HEK293 (cell line): ENCODE results near the gene RMDN3.

Source experiments
- BCL11A ChIP-seq: fragments of 450-650 bp; formaldehyde crosslinking; IDR thresholded peaks from 2 replicates; pipeline ENCODE4 v1.5.1; 2016; ENCODE audit warnings: low read depth, missing biosample characterization, missing genetic modification characterization
- HOXC10 ChIP-seq: sonication (generic); formaldehyde crosslinking; IDR thresholded peaks from 2 replicates; pipeline ENCODE4 v1.8.1; 2023; ENCODE audit warnings: mild to moderate bottlenecking, missing genetic modification reagents
- ZBTB1 ChIP-seq: fragments of 450-650 bp; formaldehyde crosslinking; IDR thresholded peaks from 2 replicates; pipeline ENCODE4 v1.5.1; 2016; ENCODE audit warnings: missing biosample characterization, missing genetic modification characterization
- ZNF48 ChIP-seq: fragments of 450-650 bp; formaldehyde crosslinking; IDR thresholded peaks from 2 replicates; pipeline ENCODE4 v1.5.1; 2016; ENCODE audit warnings: missing biosample characterization, missing genetic modification characterization
- ZNF776 ChIP-seq: fragments of 450-650 bp; formaldehyde crosslinking; IDR thresholded peaks from 2 replicates; pipeline ENCODE4 v1.5.0; 2017; ENCODE audit warnings: missing biosample characterization, missing genetic modification characterization, borderline replicate concordance
- TF ChIP-seq, protein P1 (sequence below): fragments of 450-650 bp; formaldehyde crosslinking; IDR thresholded peaks from 2 replicates; pipeline ENCODE4 v1.5.1; 2016; ENCODE audit warnings: missing biosample characterization, missing genetic modification characterization
- TF ChIP-seq, protein P2 (sequence below): fragments of 450-650 bp; formaldehyde crosslinking; IDR thresholded peaks from 2 replicates; pipeline ENCODE4 v1.5.1; 2016; ENCODE audit warnings: missing biosample characterization, missing genetic modification characterization, low read depth
- TF ChIP-seq, protein P3 (sequence below): fragments of 450-650 bp; formaldehyde crosslinking; IDR thresholded peaks from 2 replicates; pipeline ENCODE4; 2016; ENCODE audit warnings: missing biosample characterization, missing genetic modification characterization

DNA sequence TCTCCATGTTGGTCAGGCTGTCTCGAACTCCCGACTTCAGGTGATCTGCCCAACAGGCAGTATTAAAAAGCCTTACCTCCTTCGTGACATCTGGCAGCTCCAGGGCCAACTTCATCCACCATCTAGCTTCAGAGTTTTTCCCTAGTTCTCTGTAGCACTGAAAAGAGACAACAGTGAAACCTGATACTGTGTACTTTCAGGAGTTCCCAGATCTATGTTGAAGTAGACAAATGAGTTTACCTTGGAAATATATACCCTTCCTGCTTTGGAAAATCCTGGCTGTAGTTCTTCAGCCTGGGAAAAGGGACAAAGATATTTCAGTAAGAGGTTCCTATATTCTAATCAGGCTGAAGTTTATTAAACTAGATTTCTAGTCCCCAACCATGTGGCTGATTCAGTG is 18.0 kb downstream of the RMDN3 start:
- TF ChIP-seq, protein P1, sequence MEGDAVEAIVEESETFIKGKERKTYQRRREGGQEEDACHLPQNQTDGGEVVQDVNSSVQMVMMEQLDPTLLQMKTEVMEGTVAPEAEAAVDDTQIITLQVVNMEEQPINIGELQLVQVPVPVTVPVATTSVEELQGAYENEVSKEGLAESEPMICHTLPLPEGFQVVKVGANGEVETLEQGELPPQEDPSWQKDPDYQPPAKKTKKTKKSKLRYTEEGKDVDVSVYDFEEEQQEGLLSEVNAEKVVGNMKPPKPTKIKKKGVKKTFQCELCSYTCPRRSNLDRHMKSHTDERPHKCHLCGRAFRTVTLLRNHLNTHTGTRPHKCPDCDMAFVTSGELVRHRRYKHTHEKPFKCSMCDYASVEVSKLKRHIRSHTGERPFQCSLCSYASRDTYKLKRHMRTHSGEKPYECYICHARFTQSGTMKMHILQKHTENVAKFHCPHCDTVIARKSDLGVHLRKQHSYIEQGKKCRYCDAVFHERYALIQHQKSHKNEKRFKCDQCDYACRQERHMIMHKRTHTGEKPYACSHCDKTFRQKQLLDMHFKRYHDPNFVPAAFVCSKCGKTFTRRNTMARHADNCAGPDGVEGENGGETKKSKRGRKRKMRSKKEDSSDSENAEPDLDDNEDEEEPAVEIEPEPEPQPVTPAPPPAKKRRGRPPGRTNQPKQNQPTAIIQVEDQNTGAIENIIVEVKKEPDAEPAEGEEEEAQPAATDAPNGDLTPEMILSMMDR (tag by site-specific recombination): no peak
- no peak for TF ChIP-seq ZNF48 (tag by site-specific recombination)
- no peak for TF ChIP-seq HOXC10 (CRISPR knock-in tag)
- no peak for TF ChIP-seq BCL11A (tag by site-specific recombination)
- TF ChIP-seq ZNF776 (tag by site-specific recombination): no peak
- TF ChIP-seq, protein P2, sequence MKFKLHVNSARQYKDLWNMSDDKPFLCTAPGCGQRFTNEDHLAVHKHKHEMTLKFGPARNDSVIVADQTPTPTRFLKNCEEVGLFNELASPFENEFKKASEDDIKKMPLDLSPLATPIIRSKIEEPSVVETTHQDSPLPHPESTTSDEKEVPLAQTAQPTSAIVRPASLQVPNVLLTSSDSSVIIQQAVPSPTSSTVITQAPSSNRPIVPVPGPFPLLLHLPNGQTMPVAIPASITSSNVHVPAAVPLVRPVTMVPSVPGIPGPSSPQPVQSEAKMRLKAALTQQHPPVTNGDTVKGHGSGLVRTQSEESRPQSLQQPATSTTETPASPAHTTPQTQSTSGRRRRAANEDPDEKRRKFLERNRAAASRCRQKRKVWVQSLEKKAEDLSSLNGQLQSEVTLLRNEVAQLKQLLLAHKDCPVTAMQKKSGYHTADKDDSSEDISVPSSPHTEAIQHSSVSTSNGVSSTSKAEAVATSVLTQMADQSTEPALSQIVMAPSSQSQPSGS (tag by site-specific recombination): no peak
- TF ChIP-seq, protein P3, sequence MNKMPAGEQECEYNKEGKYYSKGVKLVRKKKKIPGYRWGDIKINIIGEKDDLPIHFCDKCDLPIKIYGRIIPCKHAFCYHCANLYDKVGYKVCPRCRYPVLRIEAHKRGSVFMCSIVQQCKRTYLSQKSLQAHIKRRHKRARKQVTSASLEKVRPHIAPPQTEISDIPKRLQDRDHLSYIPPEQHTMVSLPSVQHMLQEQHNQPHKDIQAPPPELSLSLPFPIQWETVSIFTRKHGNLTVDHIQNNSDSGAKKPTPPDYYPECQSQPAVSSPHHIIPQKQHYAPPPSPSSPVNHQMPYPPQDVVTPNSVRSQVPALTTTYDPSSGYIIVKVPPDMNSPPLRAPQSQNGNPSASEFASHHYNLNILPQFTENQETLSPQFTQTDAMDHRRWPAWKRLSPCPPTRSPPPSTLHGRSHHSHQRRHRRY: no peak
- no peak for TF ChIP-seq ZBTB1 (tag by site-specific recombination)
